Retinal pigment epithelial cell (primary cell): ENCODE data around the gene LRRC25.

ENCODE experiments used
- DNase-seq: peaks from one replicate; pipeline ENCODE4 v3.0.0-alpha.2; 2010; ENCODE audit warnings: low read depth
- H3K4me3 ChIP-seq: 2 replicates; pipeline ENCODE4 v1.5.1; 2011; ENCODE audit warnings: mild to moderate bottlenecking, low read length, control low read depth, moderate library complexity
- TF ChIP-seq, protein P1 (sequence below): conservative IDR thresholded peaks from 2 replicates; pipeline ENCODE4 v1.5.1; 2011; ENCODE audit warnings: low read depth, low read length, control low read depth, inconsistent platforms

Gene LRRC25

GRCh38 chr19:18392926-18393325 lies 4.5 kb downstream of the LRRC25 start:
- H3K4me3 ChIP-seq, result no peak overlapping the region
- DNase-seq, result no peak
- TF ChIP-seq, protein P1, sequence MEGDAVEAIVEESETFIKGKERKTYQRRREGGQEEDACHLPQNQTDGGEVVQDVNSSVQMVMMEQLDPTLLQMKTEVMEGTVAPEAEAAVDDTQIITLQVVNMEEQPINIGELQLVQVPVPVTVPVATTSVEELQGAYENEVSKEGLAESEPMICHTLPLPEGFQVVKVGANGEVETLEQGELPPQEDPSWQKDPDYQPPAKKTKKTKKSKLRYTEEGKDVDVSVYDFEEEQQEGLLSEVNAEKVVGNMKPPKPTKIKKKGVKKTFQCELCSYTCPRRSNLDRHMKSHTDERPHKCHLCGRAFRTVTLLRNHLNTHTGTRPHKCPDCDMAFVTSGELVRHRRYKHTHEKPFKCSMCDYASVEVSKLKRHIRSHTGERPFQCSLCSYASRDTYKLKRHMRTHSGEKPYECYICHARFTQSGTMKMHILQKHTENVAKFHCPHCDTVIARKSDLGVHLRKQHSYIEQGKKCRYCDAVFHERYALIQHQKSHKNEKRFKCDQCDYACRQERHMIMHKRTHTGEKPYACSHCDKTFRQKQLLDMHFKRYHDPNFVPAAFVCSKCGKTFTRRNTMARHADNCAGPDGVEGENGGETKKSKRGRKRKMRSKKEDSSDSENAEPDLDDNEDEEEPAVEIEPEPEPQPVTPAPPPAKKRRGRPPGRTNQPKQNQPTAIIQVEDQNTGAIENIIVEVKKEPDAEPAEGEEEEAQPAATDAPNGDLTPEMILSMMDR, result no peak

DNA sequence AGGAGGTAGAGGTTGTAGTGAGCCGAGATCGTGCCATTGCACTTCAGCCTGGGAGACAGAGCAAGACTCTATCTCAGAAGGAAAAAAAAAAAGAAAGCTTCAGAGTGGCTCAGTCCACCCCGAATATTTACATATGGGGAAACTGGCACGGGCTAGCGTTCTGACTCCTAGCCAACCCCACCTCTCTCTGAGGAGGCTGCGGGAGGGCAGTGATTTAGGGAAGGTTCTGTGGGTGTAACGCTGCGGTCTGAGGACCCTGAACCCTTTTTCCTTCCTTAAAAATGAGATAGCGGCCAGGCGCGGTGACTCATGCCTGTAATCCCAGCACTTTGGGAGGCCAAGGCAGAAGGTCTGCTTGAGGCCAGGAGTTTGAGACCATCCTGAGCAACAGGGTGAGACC lies 5.0 kb downstream of the LRRC25 start:
- DNase-seq, result no peak
- no peak overlapping the region for H3K4me3 ChIP-seq
- TF ChIP-seq, protein P1, result no peak

GRCh38 chr19:18391509-18392075 lies 5.8 kb downstream of the LRRC25 start:
- TF ChIP-seq, protein P1, result no peak
- DNase-seq, result no peak
- H3K4me3 ChIP-seq, result no peak overlapping the region

DNA sequence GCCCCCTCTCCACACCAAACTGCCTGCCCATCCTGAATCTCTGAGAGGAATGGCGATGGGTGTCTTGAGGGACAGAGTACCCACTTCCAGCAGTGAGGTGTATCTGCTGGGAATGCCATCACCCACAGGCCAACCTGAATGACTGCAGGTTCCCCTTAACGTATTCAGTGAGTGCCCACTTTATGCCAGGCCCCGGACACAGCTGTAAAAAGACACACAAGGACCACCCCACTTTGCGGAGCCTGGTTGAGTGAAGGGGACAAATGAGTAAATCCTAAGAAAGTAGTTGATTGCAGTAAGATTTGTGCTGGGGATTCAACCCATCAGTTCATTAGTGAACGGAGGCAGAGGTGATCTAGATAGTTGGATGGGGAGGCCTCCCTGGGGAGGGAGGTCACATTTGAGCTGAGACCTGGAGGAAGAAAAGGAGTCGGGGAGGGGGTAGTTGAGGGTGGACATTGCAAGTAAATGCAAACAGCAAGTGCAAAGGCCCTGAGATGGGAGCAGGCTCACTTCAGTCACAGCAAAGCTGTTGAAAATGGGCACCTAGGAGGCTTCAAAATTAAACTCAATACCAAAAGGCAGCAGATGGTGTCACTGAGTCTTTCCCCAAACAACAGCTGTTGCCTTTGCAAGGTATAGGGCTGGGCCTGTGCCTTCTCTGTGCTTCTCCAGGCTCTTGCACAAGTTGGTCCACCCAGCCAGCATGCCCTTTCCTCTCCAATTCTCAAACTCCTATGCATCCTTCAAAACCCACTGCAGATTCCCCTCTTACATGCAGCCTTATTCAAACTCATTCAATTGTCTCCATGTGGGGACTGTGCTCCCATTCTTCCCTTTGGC lies 7.1 kb downstream of the LRRC25 start:
- no peak for DNase-seq
- TF ChIP-seq, protein P1, result no peak
- H3K4me3 ChIP-seq, result no peak overlapping the region

GRCh38 chr19:18389726-18390064 lies 7.7 kb downstream of the LRRC25 start:
- TF ChIP-seq, protein P1, result no peak
- no peak for DNase-seq
- H3K4me3 ChIP-seq, result peak overlapping the region; percentile 88

DNA sequence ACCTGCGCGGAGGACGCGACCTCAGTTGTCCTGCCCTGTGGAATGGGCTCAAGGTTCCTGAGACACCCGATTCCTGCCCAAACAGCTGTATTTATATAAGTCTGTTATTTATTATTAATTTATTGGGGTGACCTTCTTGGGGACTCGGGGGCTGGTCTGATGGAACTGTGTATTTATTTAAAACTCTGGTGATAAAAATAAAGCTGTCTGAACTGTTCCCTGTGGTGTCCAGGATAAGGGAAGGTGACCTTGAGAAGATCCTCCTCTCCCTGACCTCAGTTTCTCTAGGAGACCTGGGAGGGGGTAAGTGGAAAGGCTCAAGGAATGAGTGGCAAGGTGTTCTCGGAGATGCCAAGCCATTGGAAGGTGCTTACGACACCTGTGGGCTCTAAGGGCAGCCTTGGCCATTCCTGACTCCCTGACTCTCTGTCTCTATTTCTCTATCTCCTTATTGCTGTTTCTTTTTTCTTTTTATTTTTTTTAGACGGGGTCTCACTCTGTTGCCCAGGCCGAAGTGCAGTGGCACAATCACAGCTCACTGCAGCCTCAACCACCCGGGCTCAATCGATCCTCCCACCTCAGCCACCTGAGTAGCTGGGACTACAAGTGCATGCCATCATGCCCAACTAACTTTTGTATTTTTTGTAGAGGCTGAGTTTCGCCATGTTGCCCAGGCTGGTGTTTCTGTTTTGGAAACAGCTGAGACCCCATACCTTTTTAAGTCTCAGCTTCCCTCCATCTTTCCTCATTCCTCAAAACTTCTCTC lies 8.3 kb downstream of the LRRC25 start:
- H3K4me3 ChIP-seq, result peak overlapping the region; percentile 88
- no peak for DNase-seq
- TF ChIP-seq, protein P1, result no peak
